Stomach smooth muscle (tissue), 2 donors: Measurements from ENCODE around the gene MRPL43.

Experiments
- H3K27ac ChIP-seq: one replicate; pipeline ENCODE4 v1.7.0; 2013; ENCODE audit warnings: mild to moderate bottlenecking, low read length, inconsistent platforms
- H3K27me3 ChIP-seq, 2 donors: one replicate each; pipeline ENCODE4 v1.7.0; 2013; ENCODE audit warnings: low read length in 2 of 2; ENCODE audit not compliant: insufficient read depth in 2 of 2, control insufficient read depth in 1 of 2
- H3K36me3 ChIP-seq, 2 donors: one replicate each; pipeline ENCODE4 v1.7.0; 2013; ENCODE audit warnings: low read length in 2 of 2; ENCODE audit not compliant: control insufficient read depth in 2 of 2, insufficient read depth in 2 of 2
- H3K4me1 ChIP-seq: one replicate; pipeline ENCODE4 v1.7.0; 2013; ENCODE audit warnings: low read length; ENCODE audit not compliant: control insufficient read depth, insufficient read depth
- H3K4me3 ChIP-seq, 2 donors: one replicate each; pipeline ENCODE4 v1.7.0; 2013; ENCODE audit warnings: low read length in 2 of 2
- H3K9ac ChIP-seq, 2 donors: one replicate each; pipeline ENCODE4 v1.7.0; 2013; ENCODE audit warnings: low read length in 2 of 2, mild to moderate bottlenecking in 1 of 2
- H3K9me3 ChIP-seq, 2 donors: one replicate each; pipeline ENCODE4 v1.7.0; 2013; ENCODE audit warnings: low read length in 2 of 2; ENCODE audit not compliant: control insufficient read depth in 2 of 2
- donor health status: healthy.
- donor health status: Pancreatic carcinoma.

Gene MRPL43

GRCh38 chr10:101018600-101019439 is 31.5 kb upstream of the MRPL43 start:
- Histone ChIP-seq H3K27me3 (peaks cover 13 to 31% of the 10 kb centered on the region in 2 donors), H3K4me1 (peaks cover 11% of the 10 kb centered on the region), H3K4me3 (no peak overlapping the region), H3K36me3 (no peaks in the 10 kb centered on the region), H3K9ac (no peak overlapping the region), H3K27ac (no peak overlapping the region), H3K9me3 (no peaks in the 10 kb centered on the region)

DNA sequence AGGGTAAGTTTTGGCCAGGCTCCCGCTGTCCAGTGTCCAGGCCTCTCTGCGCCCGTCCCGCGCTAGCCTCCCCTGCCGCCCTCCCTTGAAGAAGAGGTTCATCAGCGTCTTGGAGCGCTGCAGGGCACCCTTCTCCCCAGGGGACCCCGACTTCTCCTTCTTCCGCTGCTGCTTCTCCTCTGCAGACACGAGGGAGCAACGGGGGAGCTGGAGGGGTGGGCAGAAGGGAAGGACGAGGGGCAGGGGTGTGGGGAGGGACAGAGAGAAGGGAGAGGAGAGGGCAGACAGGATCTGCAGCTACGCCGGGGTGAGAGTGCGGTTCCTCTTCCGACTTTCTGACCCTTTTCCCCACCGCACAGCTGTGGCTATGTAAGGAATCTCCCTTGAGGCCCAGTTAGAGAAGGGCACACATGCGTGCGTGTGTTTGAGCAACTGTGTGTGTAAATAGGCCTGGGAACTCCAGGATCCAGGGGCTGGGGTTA is 30.9 kb upstream of the MRPL43 start:
- no peaks in the 10 kb centered on the region for H3K9me3 ChIP-seq
- H3K36me3 ChIP-seq, result no peaks in the 10 kb centered on the region
- H3K9ac ChIP-seq, result no peak overlapping the region

GRCh38 chr10:101016814-101017213 is 29.5 kb upstream of the MRPL43 start:
- H3K4me1 ChIP-seq, result peaks cover 29% of the 10 kb centered on the region
- H3K27ac ChIP-seq, result no peak overlapping the region

More for the DNA sequence above, 30.9 kb upstream of the MRPL43 start:
- Histone ChIP-seq H3K27me3 (peaks cover 13 to 31% of the 10 kb centered on the region in 2 donors), H3K4me1 (peaks cover 17% of the 10 kb centered on the region), H3K27ac (no peak overlapping the region), H3K4me3 (no peak overlapping the region)

DNA sequence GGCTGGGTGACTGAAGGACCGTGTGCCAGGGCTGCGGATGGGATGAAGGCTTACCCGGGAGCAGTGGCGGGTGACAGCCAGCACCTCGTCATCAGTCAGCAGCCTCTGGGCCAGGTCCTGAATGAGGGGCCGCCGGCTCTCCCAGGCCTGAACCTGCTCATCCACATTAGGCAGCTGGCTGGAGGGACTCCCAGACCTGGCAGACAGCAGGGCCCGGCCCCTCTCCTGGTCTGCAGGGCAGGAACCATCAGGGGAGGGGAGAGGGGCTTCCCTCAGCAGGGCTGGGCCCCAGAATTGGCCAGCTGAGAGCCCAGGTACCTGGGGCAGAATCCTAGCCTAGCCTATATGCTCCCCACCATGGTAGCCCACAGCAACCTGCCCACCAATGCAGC is 28.3 kb upstream of the MRPL43 start:
- Histone ChIP-seq H3K9me3 (no peaks in the 10 kb centered on the region), H3K9ac (no peak overlapping the region), H3K36me3 (no peaks in the 10 kb centered on the region), H3K27me3 (peaks cover 11 to 24% of the 10 kb centered on the region in 2 donors), H3K4me3 (no peak overlapping the region), H3K4me1 (peaks cover 29% of the 10 kb centered on the region), H3K27ac (no peak overlapping the region)

More at GRCh38 chr10:101016814-101017213, 29.5 kb upstream of the MRPL43 start:
- Histone ChIP-seq H3K36me3 (no peaks in the 10 kb centered on the region), H3K4me3 (no peak overlapping the region), H3K27me3 (peaks cover 11 to 31% of the 10 kb centered on the region in 2 donors), H3K9me3 (no peaks in the 10 kb centered on the region), H3K9ac (no peak overlapping the region)

GRCh38 chr10:101014966-101015581 is 27.8 kb upstream of the MRPL43 start:
- Histone ChIP-seq H3K36me3 (no peaks in the 10 kb centered on the region), H3K4me1 (peaks cover 29% of the 10 kb centered on the region), H3K4me3 (no peak overlapping the region), H3K27ac (no peak overlapping the region), H3K9me3 (no peaks in the 10 kb centered on the region), H3K27me3 (peaks cover 9 to 24% of the 10 kb centered on the region in 2 donors), H3K9ac (no peak overlapping the region)

DNA sequence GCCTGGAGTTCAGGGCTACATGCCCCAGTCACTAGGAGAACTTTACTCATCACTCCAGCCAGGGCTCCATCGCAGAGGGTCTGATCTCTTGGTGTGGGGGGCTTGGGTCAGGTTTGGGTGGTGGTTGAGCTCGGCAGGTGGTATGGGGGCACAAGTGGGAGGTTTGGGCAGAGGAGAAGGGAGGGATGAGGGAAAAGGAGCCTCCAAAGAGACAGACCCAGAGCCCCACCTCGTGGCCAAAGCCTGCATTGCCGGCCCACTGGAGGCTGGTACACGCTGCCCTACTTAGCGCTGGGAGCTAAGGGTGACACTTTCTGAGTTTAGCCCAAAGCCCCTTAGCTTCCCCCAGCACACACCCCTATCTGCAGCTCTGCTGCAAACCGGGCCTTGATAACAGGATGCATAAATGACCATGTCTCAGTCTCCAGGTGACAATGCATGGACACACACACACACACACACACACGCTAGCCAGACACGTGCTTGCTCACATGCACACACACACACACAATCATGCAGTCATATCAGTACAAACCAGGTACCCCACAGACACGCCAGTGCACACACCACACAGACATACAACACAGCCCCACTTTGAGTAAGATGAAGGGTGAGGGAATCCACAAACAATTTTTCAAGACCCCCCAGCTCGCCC is 27.1 kb upstream of the MRPL43 start:
- no peak overlapping the region for H3K9ac ChIP-seq
- H3K27ac ChIP-seq, result no peak overlapping the region
- no peaks in the 10 kb centered on the region for H3K9me3 ChIP-seq
- peaks cover 9 to 24% of the 10 kb centered on the region in 2 donors for H3K27me3 ChIP-seq
- H3K4me3 ChIP-seq, result no peak overlapping the region
- no peaks in the 10 kb centered on the region for H3K36me3 ChIP-seq
- H3K4me1 ChIP-seq, result peaks cover 29% of the 10 kb centered on the region

DNA sequence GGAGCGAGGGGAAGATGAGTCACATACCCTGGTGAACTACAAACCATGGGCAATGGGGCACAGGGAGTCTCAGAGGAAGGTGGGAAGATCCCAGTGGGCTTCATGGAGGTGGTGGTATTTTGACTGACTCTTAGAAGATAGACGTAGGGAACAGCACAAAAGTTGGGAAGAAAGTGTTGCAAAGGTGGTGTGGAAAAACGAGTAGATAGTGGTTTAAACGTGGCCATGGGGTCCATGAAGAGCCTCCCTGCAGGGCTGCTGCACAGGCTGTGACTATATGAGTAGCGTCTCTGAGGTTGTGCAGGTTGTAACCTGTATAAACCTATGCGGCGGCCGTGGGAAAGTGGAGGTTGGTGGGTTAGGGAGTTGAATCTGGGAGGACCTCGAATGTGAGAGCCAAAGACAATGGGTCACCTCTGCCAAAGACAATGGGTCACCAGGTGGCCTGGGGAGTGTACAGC is 26.1 kb upstream of the MRPL43 start:
- peak overlapping the region in 1 of 2 donors; percentile 47 for H3K9ac ChIP-seq
- no peaks in the 10 kb centered on the region for H3K9me3 ChIP-seq
- H3K4me3 ChIP-seq, result peak overlapping the region in 1 of 2 donors; percentile 35
- no peaks in the 10 kb centered on the region for H3K36me3 ChIP-seq
- H3K27ac ChIP-seq, result peak overlapping the region; percentile 58
- H3K27me3 ChIP-seq, result peaks cover 7 to 16% of the 10 kb centered on the region in 2 donors
- peaks cover 31% of the 10 kb centered on the region for H3K4me1 ChIP-seq

DNA sequence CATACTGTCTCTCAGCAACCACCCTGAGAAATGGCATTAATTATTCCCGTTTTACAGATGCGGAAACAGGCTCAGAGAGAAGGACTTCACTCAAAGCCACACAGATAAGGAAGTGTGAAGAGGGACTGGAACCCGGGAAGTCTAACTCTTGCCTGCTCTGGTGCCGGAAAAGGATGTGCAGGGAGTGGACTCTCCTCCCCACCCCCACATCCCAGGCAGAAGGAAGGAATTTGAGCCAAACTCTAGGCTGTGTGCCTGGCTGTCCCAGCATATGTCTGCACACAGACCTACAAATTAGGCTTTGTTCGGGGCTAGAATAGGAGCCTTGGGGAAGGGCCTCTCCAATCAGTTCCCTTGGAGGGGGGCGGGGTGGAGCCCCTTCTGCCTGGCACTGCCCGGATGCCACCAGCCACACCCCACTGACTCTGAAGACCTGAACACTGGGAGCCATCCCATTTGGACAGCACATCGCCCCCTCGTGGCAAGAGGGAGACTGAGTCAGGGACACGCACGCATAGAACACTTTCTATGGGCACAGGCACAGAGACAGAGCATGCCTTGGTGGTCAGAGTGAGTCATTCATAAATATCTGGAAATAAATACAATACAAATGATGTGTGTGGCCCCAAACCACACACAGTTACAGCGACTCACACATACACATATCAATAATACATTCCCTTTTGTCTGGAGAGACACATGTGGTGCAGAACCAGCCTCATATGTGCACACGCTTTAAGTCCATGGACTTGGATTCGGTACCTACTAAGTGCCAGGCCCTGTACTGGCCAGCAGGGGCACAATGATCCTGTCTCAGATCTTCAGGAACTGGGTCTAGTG is 25.4 kb upstream of the MRPL43 start:
- Histone ChIP-seq H3K4me3 (peak overlapping the region in 1 of 2 donors; percentile 35), H3K9ac (peak overlapping the region in 1 of 2 donors; percentile 47)

GRCh38 chr10:101011517-101012423 is 24.5 kb upstream of the MRPL43 start:
- Histone ChIP-seq H3K27me3 (peaks cover 5 to 10% of the 10 kb centered on the region in 2 donors), H3K36me3 (peaks cover 0 to 2% of the 10 kb centered on the region in 2 donors), H3K27ac (no peak overlapping the region), H3K9ac (peak overlapping the region in 1 of 2 donors; percentile 47), H3K4me3 (no peak overlapping the region), H3K4me1 (peaks cover 43% of the 10 kb centered on the region), H3K9me3 (no peaks in the 10 kb centered on the region)

More for the DNA sequence above, 25.4 kb upstream of the MRPL43 start:
- peak overlapping the region; percentile 58 for H3K27ac ChIP-seq
- peaks cover 36% of the 10 kb centered on the region for H3K4me1 ChIP-seq
- H3K27me3 ChIP-seq, result peaks cover 7 to 14% of the 10 kb centered on the region in 2 donors
- no peaks in the 10 kb centered on the region for H3K9me3 ChIP-seq
- no peaks in the 10 kb centered on the region for H3K36me3 ChIP-seq
